ENCODE measurements around the gene HMHB1. TPM values are rescaled to one million over a fixed set of nuclear protein-coding genes. Genes with fewer than 3 reads are reported as not detected.
A peak's percentile ranks its signal among the peaks of the same experiment; 100 is the strongest.

Gene HMHB1
- total RNA-seq, 2 experiments from 2014 or later = not detected

DNA sequence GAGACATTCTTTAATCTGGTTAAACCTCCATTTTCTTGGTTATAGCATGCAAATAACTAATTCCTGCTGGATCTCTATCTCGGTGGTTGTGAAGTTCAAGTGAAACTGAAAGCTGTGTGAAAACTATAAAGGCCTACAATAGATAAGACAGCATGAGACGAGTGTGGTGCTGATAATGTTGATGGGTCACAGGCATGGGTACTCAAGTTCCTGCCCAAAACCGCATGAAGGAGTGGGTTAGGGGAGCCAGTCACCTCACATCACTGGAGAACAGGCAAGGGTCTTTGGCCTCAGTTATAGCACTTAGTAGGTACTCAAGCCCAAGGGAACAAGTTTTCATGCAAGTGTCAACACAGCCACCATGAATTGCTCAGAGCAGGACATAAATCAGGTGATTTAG lies 16.7 kb downstream of the HMHB1 start:
- ChIA-PET POLR2A (interaction anchor here (0.7 kb wide), 2 partner anchors 42 to 826 kb away, joined by 3 read pairs; no protein-coding TSS in a partner anchor), CTCF (no interaction called here)
- Mint-ChIP-seq H3K36me3 (ENCODE audit: low read depth) (no peaks in the 10 kb centered on the region), H3K4me3 (no peak overlapping the region), H3K27ac (peak overlapping the region; percentile 48), H3K27me3 (no peaks in the 10 kb centered on the region), H3K9me3 (no peaks in the 10 kb centered on the region), H3K4me1 (ENCODE audit: low read depth) (peaks cover 17% of the 10 kb centered on the region)
- TF ChIP-seq, protein P1, sequence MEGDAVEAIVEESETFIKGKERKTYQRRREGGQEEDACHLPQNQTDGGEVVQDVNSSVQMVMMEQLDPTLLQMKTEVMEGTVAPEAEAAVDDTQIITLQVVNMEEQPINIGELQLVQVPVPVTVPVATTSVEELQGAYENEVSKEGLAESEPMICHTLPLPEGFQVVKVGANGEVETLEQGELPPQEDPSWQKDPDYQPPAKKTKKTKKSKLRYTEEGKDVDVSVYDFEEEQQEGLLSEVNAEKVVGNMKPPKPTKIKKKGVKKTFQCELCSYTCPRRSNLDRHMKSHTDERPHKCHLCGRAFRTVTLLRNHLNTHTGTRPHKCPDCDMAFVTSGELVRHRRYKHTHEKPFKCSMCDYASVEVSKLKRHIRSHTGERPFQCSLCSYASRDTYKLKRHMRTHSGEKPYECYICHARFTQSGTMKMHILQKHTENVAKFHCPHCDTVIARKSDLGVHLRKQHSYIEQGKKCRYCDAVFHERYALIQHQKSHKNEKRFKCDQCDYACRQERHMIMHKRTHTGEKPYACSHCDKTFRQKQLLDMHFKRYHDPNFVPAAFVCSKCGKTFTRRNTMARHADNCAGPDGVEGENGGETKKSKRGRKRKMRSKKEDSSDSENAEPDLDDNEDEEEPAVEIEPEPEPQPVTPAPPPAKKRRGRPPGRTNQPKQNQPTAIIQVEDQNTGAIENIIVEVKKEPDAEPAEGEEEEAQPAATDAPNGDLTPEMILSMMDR (IDR thresholded peaks at IDR 0.05) = no peak
- intact Hi-C loops (cut with micrococcal nuclease) = loop anchor here (5.0 to 10.0 kb wide), 5 partner anchors 134 to 904 kb away; no protein-coding TSS in a partner anchor
- ATAC-seq (peak; percentile 35), DNase-seq (peak; percentile 4)

DNA sequence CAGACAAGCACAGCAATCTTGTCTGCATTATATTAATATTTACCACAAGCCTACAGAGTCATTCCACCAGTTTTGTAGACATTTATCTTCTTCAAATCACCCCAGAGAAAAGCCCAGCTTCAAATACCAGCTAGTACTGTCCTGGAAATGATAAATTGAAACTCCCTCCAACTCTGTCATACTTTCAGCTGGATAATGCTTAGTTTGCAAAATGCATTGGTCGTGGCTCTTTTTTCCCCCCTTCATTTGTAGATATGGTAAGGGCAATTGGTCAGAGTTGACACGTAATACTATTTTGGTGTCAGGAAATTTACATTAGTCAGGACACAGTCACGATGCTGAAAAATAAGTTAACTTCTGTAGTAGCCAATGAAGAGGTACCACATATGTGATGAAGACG lies 21.2 kb downstream of the HMHB1 start:
- Mint-ChIP-seq H3K9me3 (no peaks in the 10 kb centered on the region), H3K4me3 (no peak overlapping the region), H3K27me3 (no peaks in the 10 kb centered on the region), H3K4me1 (ENCODE audit: low read depth) (peaks cover 7% of the 10 kb centered on the region), H3K36me3 (ENCODE audit: low read depth) (no peaks in the 10 kb centered on the region), H3K27ac (no peak overlapping the region)
- ChIA-PET CTCF (no interaction called here), POLR2A (no interaction called here)
- intact Hi-C loops (cut with micrococcal nuclease) = no loop called here
- TF ChIP-seq, protein P1 (IDR thresholded peaks at IDR 0.05) = no peak
- DNase-seq (no peak), ATAC-seq (no peak)

DNA sequence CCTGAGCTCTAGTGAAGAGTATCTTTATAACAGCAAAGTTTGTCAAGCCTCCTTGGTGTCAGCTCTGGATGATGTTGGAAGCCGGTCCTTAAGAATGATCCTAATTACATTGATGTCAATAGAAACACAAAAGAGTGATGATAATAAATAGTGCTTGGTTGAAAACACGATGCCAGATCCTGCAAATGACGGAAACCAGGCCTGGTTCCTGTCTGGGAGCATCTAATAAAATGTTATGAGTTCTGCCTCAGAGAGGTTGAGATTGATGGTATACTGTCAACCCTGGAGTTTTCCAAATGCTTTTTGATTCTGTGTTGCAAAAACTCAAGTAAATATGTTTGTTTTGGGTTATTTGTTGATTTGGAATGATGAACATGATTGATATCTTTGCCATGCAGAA lies 23.3 kb downstream of the HMHB1 start:
- Mint-ChIP-seq H3K9me3 (no peaks in the 10 kb centered on the region), H3K27me3 (no peaks in the 10 kb centered on the region), H3K4me1 (ENCODE audit: low read depth) (no peaks in the 10 kb centered on the region), H3K36me3 (ENCODE audit: low read depth) (no peaks in the 10 kb centered on the region), H3K4me3 (no peak overlapping the region), H3K27ac (no peak overlapping the region)
- ChIA-PET CTCF (no interaction called here), POLR2A (no interaction called here)
- DNase-seq (no peak), ATAC-seq (no peak)
- TF ChIP-seq, protein P1 (IDR thresholded peaks at IDR 0.05) = no peak
- intact Hi-C loops (cut with micrococcal nuclease) = no loop called here

DNA sequence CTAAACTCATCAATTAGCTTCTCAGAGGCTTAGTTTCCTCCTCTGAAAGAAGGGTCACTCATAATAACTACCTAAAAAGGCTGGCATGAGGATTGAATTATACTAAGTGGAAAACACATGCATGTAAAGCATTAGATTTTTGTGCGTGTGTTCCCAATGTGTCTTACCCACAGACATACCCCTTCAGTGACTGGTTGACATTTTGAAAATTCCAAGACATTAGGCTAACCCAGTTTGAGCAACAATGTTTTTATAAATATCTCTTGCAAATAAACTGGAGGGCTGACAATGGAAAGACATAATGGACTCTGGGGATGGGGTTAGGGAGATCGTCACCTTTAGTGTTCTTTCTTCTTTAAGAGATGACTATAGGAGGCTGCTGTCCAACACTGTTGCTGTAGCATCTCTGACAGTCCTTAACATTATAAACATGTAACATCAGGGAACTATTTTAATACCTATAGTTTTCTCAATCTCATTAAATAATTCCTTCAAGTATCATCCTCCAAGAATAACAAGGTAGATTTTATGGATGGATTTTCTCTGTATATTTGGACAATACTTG lies 24.3 kb downstream of the HMHB1 start:
- Mint-ChIP-seq H3K36me3 (ENCODE audit: low read depth) (no peaks in the 10 kb centered on the region), H3K27me3 (no peaks in the 10 kb centered on the region), H3K9me3 (no peaks in the 10 kb centered on the region), H3K4me1 (ENCODE audit: low read depth) (no peaks in the 10 kb centered on the region), H3K4me3 (no peak overlapping the region), H3K27ac (no peak overlapping the region)
- POLR2A ChIA-PET = interaction anchor here (1.3 kb wide), 1 partner anchor 9 kb away, joined by 4 read pairs; no protein-coding TSS in a partner anchor
- DNase-seq (no peak), ATAC-seq (no peak)
- CTCF ChIA-PET = interaction anchor here (1.9 kb wide), 1 partner anchor 12 kb away, joined by 10 read pairs; no protein-coding TSS in a partner anchor
- TF ChIP-seq, protein P1 (IDR thresholded peaks at IDR 0.05) = no peak
- intact Hi-C loops (cut with micrococcal nuclease) = no loop called here

DNA sequence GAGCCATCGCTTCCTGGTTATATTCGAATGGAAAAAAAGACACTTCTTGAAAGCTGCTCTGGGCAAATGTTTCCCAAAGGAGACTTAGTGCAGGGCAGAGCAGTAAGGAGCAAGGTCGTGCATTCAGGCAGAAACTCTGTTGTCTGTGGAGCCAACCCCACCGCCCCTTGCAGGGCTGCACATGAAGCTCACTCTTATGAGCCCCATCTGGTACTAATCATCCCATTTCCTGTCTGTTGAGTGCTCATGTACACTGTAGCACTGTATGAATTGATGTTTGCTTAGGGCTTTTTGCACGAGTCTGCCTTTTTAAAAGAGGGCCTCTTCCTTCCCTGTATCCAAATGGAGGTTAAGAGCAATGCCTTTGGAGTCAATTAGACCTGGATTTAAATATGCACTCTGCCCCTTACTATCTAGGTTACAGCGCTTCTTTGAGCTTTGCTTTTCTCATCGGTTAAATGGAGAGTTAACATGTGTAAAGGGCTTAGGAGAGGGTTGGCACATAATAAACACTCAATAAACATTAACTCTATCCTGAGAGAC lies 25.4 kb downstream of the HMHB1 start:
- no peaks in the 10 kb centered on the region for H3K36me3 Mint-ChIP-seq (ENCODE audit: low read depth)
- ChIA-PET CTCF (interaction anchor here (0.7 to 1.9 kb wide), 3 partner anchors 13 to 131 kb away, joined by 3 to 10 read pairs (median 3); no protein-coding TSS in a partner anchor), POLR2A (interaction anchor here (1.3 kb wide), 1 partner anchor 10 kb away, joined by 4 read pairs; no protein-coding TSS in a partner anchor)
- TF ChIP-seq, protein P1 (IDR thresholded peaks at IDR 0.05) = no peak
- no peaks in the 10 kb centered on the region for H3K9me3 Mint-ChIP-seq
- no peak overlapping the region for H3K4me3 Mint-ChIP-seq
- no peak overlapping the region for H3K27ac Mint-ChIP-seq
- no peak for ATAC-seq
- intact Hi-C loops (cut with micrococcal nuclease) = no loop called here
- no peaks in the 10 kb centered on the region for H3K4me1 Mint-ChIP-seq (ENCODE audit: low read depth)
- no peak for DNase-seq
- peaks cover 1% of the 10 kb centered on the region for H3K27me3 Mint-ChIP-seq

All from activated CD8-positive, alpha-beta T cell treated with anti-CD3 and anti-CD28 coated beads for 36 hours (primary cell).